GM04504 (cell line): ENCODE measurements around the gene SUN1.
"Not testable (repeated sequence)": the region's sequence is repeated elsewhere in the genome, so short reads cannot be mapped to it uniquely, and the experiment has no call there.

Experiments
- DNase-seq: peaks from one replicate; pipeline ENCODE4 v3.0.0-alpha.2; 2012; ENCODE audit warnings: low read depth

Gene SUN1

DNA sequence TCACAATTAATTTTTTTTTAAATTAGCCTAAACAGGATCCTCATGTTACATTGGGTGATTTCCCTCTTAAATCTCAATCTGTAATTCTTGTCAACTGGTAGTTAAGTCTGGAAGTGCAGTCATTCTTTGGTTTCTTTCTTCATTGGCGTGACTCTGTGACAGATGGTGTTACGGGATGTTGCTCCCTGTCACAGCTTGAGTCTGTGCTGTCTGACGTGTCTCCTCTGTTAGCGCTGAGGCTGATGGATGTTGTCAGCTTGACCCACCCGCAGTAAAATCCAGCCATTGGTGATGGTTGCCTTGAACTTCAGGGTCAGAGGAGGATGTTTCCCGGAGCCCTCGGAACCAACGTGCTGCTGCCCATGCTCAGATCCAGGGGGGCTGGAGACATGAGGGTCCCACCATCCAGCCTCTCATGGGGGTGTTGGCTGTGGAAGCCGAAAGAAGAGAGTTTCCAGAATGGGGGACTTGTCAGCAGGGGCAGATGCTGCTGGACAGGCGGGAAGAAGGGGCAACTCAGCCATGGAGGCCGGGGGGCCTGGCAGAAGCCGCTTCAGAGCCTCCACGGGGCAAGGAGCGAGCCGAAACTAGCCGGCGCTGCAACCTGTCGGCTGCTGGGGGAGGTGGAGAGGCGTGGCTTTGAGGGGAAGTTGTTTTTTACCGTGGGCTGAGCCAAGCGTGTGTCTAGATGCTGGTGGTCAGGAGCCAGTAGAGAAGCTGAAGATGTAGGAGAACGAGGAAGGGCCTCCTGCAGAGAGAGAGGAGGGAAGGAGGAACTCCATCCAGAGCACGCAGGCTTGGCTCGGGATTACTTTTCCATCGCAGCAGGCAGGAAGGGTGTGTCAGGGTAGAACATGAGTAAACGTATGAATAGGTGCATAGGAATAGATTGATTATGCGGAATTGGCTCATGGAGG lies 3.5 kb downstream of the SUN1 start:
- DNase-seq: no peak

DNA sequence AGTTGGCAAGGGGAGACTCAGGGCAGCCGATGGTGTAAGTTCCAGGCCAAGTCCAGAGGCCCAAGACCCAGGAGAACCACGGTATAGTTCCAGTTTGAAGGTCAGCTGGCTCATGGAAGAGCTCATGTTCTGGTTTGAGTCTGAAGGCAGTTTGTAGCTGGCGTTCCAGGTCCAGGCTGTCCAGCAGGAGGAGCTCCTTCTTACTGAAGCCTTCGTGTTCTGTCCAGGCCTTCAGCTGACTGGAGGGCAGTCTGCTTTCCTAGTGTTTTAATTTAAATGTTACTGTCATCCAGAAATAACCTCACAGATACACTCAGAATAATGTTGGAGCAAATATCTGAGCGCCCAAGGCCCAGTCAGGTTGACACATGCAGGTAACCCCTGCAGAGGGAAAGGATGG lies 4.2 kb downstream of the SUN1 start:
- no peak for DNase-seq

GRCh38 chr7:837001-837400 lies 4.7 kb downstream of the SUN1 start:
- no peak for DNase-seq

- no peak for DNase-seq
Observed at GRCh38 chr7:840001-840600, 7.8 kb downstream of the SUN1 start.

- DNase-seq: no peak
Observed at GRCh38 chr7:841943-842342, 9.7 kb downstream of the SUN1 start.

DNA sequence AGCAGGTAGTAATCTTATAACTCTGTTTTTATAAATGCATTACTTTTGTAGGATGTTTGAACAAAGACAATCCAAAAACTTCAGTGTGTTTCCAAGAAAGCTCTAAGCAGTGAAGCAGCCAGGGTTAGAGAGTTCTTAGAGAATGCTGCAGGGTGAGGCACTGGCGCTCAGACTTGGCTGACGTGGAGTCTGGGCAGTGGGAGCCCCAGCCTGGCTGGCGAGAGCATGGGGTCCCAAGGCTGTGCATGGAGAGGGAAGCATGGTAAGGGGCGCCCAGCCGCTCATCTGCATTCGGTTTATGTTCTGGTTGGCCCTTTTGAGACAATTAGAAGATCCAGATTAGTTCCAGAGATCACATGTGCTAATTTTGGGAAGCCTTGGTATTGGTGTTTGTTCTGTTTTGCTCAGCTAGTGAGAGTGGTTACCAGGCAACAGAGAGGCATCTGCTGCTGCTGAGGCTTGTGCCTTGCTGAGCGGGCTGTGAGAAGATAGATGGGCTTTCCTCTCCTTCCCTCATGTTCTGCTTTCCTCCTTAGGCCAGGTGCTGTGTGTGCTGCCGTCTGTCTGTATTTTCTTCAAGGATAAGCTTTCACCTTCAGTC lies 10.3 kb downstream of the SUN1 start:
- no peak for DNase-seq

DNA sequence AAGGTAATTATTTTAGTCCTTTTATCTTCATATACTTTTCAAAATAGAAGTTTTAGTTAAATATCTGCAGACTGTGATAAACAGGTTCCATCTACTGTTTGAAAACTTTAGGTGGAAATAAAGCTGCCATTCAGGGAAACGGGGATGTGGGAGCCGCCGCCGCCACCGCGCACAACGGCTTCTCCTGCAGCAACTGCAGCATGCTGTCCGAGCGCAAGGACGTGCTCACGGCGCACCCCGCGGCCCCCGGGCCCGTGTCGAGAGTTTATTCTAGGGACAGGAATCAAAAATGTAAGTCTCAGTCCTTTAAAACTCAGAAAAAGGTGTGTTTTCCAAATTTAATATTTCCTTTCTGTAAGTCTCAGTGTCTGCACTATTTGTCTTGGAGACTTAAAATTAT lies 11.0 kb downstream of the SUN1 start:
- no peak for DNase-seq

DNA sequence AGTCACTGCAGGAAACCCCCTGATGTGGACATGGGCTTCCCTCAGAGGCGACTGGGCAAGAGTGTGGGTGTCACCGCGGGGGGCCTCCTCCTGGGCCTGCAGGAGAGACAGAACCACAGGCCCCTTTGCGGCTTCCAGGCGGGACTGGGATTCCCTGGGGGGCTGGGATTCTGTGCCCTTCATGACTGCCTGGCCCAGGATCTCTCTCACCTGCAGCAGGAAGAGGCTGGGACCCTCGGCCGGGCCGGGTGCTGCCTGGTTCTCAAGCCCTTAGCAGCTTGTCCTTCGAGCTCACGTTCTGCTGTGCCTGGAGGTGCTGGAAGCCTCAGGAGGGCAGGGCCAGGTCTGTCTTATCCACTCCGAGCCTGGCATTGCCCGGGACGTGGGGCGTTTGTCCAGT lies 11.8 kb downstream of the SUN1 start:
- no peak for DNase-seq

DNA sequence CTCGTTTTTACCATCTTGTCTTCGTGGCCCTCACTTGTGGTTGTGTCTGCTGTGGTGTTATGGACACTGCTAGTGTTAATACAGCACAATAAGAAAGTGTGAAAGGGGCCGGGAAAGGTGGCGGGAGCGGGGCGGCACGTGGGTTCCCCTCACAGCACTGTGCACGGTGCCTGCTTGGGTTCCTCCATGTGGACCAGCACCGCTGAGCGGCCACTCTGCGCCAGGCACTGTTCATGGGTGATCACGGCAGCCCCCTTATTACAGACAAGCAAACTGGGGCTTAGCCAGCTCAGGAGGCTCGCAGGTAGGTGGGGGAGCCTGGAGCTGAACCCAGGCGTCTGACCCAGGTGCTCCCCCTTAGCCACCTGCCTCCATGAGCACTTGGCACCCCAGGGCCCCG lies 12.2 kb downstream of the SUN1 start:
- no peak for DNase-seq

DNA sequence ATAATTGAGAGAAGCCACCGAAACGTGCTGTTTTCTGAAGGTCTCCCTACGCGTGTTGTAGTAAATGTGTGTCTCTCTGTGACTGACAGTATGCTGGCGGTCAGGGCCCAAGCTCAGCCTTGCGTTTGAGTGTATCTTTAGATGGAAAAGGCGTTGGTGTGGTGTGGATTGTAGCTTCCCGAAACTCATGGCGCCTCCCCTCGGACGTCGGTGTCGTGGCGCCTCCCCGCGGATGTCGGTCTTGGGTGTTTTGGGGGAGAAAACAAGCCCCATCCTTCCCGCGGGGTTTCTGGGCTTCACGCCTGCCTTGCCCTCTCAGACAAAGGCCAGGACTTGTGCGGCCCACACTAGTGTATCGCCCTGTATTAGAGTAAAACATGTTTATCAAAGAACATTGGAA lies 12.8 kb downstream of the SUN1 start:
- DNase-seq: no peak

GRCh38 chr7:845731-846130 lies 13.5 kb downstream of the SUN1 start:
- no peak for DNase-seq

GRCh38 chr7:846958-847650 lies 14.8 kb downstream of the SUN1 start:
- DNase-seq: not testable (repeated sequence)

DNA sequence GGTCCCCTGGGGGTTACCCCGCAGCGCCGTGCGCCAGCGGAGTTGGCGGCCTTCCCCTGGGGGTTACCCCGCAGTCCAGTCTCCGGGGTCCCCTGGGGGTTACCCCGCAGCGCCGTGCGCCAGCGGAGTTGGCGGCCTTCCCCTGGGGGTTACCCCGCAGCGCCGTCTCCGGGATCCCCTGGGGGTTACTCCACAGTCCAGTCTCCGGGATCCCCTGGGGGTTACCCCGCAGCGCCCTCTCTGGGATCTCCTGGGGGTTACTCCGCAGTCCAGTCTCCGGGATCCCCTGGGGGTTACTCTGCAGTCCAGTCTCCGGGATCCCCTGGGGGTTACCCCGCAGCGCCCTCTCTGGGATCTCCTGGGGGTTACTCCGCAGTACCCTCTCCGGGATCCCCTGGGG lies 15.5 kb downstream of the SUN1 start:
- DNase-seq: not testable (repeated sequence)

GRCh38 chr7:849145-849544 lies 16.9 kb downstream of the SUN1 start:
- DNase-seq: no peak

GRCh38 chr7:849781-850180 lies 17.5 kb downstream of the SUN1 start:
- no peak for DNase-seq

DNA sequence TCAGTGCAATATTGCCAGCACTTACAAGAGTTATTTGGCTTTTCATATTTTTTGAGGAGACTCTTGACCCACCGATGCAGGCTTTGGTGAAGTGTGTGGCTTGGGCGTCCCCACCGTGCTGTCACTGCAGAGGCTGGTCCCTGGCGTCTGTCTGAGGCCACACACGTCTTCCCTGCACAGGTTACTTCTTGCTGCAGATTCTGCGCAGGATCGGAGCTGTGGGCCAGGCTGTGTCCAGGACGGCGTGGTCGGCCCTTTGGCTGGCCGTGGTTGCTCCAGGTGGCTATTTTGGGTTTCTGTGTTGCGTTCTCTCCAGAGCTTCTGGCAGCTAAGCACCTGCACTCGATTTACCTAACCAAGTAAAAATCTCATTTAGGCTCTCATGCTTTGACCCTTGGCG lies 18.9 kb downstream of the SUN1 start:
- no peak for DNase-seq

DNA sequence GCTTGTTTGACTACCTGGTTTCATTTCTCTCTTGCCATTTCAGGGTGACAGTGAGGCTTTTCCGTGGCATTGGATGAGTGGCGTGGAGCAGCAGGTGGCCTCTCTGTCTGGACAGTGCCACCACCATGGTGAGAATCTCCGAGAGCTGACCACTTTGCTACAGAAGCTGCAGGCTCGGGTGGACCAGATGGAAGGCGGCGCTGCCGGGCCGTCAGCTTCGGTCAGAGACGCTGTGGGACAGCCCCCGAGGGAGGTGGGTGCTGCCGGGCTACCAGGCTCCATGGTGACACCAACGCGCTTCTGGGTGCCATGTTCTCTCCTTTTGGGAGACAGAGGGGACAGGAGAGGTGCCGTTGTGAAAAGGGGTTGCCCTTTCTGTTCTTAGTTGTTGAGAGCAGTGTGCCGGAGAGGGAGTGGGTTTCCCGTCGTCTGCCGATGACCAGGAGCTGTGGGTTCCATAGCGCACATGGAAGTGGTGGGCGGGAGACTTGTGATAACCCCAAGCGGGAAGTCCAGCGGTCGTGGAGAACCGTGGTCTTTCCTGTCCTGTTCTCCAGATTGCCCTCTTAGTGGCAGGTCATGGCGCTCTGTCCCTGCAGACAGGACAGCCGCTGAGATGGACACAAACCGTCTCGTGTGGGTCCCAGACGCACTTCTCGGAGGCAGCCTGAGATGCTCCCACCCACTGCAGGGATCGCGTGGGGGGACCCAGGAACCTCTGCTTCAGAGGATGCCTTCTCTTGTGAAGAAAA lies 21.3 kb downstream of the SUN1 start:
- DNase-seq: no peak

DNA sequence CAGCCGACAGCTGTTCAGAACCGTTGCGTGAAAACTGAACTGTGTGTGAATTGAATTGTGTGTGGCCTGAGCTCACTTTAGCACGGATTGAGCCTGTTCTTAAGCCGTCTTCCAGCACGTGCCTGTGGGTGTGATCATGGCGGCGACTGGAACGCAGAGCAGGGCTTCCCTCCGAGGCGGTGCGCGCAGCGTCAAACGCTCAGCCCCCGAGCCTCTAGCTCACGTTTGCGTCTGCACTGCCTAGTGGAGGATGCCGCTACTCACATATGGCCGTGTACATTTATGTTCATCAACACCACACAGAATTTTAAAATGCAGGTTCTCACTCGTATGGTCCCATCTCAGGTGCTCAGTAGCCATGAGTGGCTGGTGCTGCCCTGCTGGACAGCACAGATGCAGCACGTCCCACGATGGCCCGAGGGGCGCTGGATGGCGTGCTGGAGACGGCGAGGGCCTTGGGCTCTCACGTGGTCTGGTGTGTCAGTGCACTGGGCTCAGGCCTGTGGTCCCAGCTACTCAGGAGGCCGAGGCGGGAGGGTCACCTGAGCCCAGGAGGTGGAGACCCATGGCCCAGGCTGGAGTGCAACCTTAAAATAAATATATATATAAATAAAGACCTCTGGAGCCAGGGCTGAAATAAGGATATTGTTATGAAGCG lies 22.0 kb downstream of the SUN1 start:
- DNase-seq: no peak

- DNase-seq: no peak
Observed at GRCh38 chr7:855686-856369, 23.6 kb downstream of the SUN1 start.

- no peak for DNase-seq
Observed at GRCh38 chr7:856444-857095, 24.3 kb downstream of the SUN1 start.
